Epidermal melanocyte (primary cell): Measurements from ENCODE around the gene HTR1B.

Experiments
- DNase-seq: peaks from one replicate; pipeline ENCODE4 v3.0.0; 2011; ENCODE audit warnings: low spot score; ENCODE audit not compliant: insufficient read length

Gene HTR1B, protein sequence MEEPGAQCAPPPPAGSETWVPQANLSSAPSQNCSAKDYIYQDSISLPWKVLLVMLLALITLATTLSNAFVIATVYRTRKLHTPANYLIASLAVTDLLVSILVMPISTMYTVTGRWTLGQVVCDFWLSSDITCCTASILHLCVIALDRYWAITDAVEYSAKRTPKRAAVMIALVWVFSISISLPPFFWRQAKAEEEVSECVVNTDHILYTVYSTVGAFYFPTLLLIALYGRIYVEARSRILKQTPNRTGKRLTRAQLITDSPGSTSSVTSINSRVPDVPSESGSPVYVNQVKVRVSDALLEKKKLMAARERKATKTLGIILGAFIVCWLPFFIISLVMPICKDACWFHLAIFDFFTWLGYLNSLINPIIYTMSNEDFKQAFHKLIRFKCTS

DNA sequence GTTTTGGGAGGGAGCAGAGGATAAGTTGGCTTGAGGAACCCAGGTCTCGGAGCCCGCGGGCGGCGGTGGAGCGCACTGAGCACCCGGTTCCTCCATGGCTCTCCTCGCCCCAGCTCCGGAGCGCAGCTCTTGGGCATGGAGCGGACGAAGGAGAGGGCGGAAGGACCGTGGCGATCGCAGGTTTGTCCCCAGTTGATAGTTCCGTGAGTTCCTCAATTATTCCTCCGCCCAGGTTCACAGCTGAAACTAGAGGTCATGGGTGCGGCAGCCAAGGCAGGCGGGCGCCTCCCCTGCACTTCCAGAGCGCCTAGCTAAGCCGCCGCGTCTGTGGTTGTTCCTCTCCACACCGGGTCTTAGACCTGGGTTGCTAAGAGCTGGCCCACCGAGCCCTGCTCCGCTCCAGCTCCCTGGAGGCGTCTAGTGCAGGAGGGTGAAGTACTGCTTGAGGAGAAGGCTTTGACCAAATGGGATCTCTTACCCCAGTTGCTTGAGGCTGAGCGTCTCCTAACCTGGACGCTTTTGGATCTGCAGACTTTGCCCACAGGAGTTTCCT is at the start of gene HTR1B:
Gene HTR1B, minus strand, starts transcription at position 184 of the 553 bp plus-strand sequence. Its CDS starts 88 bp downstream, at position 96.
- DNase-seq, result no peak

DNA sequence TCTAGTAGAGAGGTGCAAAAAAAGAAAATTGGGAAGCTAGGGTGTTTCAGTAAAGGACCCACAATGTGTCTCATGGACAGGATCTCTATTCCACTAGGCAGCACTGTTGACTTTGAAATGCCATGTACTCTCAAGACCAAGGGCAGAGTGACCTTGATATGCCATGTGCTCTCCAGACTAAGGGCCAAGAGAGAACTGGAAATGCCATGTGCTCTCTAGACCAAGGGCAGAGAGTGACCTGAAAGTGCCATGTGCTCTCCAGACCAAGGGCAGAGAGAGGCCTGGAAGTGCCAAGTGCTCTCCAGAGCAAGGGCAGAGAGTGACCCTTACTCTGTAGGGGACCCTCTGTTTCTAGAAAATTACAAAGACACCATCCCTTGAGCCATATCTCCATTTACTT is 49.3 kb upstream of the HTR1B start:
- DNase-seq, result no peak

DNA sequence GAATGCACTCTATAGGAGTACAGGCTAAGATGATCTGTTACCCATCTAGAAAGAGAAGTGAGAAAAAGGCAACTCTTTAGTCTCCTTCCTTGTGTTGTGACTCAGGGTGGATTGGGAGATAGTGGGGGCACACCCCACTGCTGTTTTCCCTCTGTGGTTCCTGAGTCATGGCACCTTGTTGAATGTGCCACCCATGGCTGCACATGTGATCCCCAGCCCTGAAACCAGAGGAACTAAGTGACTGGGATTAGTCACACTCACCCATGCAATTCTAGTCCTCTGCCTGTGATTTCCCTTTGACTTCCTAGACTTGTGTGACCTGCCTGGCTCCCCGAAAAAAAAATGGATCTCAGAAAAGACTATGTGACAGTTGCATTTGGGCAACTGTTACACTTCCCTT is 48.6 kb upstream of the HTR1B start:
- no peak for DNase-seq

DNA sequence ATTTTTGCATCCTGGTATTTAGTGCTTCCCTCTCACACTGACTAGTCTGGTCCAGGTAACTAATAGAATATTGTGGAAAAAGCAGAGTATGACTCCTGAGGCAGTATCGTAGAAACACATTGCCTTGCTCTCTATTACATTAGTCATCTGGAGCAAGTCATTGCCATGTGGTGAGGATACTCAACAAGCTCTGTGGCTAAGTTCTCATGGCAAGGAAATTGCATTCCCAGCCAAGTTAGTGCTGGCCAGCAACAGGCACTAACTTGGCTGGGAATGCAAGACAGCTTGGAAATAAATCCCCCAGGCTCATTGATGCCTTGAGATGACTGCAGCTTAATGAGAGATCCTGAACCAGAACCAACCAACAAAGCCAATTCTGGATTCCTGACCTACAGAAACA is 39.7 kb upstream of the HTR1B start:
- DNase-seq, result no peak

DNA sequence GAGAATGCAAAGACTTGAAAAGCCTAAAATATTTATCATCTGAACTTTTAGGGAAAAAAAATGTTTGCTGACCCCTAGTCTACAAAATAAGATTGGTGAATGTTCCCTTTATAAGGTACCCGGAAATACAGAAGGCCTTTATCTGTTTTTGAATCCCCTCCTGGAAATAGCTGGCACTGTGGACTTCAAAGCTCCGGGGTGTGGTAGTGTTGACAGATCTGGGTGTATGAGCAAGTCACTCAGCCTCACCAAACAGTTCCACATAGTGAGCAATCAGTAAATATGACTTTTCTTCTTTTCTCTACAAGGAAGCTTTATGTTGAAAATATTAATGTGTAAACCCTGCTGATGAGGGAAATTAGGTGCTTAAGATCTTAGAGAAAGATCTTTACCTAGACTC is 29.2 kb upstream of the HTR1B start:
- DNase-seq, result no peak

DNA sequence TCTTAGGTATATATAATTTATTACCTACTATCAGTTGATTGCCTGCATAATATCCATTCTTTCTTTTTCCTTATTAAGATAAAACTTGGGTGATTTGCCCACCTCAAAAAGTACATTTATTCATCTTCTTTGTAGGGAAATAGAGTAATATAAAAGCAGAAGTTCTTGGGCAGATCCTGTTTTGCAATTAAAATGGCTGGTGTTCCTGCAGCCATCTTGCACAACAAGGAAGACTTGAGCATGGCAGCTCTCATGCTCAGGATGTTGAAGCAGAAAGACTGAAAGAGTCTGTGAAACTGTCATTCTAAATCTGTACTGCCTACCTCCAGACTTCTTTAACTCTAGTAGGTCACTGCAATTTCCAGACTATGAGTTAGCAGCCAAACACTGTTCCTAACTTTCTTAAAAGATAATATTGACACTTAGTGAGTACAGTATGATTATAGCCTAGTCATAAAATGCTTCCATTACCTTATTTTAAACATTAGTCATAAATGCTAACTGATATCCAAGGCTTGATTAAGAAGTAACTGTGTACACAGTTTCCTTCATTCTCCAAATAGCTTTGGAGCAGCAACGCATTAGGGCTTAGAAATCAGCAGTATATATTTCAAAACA is 24.6 kb upstream of the HTR1B start:
- no peak for DNase-seq

DNA sequence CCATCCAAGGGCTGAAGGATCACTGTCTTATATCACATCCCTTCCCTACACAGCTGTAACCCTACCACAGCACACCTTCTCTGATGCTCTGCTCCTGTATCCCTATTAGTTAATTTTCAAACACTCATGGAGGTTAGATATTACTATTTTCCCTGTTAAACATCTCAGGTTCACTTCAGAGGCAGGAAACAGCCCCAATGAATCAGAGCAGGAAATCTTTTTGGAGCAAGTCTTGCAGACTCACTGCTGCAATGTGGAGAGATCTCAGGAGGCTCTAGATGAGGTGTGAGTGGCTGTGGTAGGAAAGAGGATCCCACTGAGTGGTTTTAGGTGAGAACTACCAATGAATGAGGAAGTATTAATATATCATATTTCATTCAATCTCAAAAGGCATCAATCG is 19.7 kb upstream of the HTR1B start:
- DNase-seq, result no peak

DNA sequence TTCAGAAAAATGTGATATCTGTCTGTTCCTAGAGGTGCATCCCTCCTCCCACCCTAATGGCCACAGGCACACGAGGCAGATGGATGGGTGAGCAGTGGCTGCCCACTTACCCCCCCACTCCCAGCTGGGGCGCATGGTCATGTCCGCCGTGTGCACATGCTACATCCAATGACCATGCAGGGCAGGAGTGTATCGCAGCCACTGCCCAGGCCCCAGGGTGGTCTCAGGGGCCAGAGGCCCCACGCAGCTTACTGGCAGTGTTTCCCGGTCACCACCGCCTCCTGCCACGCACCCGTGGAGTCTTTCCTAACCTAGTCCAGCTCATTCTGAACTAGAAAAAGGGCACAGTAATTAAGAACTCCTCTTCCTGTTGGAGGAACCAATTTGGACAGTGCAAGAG is 11.7 kb upstream of the HTR1B start:
- no peak for DNase-seq

DNA sequence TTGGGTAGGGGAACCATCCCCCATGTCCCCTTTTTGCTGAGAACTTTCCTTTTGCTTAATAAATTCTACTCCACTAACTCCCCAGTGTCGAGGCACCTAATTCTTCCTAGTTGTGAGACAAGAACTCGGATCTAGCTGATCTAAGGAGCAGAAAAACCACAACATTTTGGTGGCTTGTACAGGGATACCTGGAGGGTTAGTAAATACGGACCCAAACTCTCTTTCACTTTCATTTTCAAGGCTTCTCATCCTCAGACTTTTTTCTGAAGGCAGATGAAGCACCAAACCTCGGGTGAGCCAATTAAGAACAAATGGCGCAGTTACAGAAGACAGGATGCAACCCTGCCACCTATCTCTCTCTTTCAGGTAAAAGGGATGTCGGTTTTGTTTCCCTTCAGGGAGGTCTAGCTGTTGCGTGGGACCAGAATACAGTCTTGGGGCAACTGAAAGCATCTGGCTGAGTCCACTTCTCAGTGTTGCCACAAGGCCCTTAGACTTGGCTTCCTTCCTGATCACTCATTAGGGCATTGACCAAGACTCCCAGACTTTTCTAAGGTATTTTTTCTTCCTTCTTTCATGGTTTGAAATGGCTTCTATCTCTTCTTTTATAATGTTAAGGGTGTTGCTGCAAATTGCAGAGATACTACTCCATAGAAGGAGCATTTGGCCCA is 11.1 kb upstream of the HTR1B start:
- no peak for DNase-seq

DNA sequence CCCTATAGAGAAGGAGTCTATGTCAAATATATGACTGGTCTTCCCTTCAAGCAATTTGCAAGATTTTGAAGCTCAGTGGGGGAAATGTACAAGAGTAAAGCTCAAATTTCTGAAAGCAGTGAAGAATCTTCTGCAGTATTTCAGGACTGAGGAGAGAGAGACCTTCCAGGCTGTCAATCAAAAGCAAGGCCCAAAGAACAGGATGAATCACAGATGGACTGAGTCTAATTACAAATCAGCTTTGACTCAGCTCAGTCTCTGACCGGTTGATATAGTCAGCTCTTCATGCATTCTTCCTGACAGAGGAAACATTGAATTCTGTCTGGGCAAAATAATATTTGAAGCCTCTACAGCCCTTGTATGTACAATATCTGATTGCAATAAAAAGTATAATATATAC is 7.7 kb upstream of the HTR1B start:
- no peak for DNase-seq

DNA sequence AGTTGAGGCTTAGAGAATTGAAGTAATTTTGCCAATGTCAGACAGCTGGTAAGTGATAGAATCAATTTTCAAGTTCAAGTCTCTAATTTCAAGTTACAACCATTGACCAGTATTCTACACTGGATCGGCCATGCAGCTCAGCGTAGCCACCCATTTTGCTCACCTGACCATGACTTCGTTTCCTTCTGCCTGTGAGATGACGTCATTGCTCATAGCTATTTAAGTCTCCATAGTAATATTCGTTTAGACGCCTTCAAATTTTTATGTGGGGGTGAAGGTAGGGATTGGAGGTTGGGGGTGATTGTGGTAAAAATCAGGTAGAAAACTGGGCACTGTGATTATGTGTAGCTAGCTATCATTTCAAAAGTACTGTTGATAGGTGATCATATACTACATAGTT is 5.6 kb upstream of the HTR1B start:
- no peak for DNase-seq

DNA sequence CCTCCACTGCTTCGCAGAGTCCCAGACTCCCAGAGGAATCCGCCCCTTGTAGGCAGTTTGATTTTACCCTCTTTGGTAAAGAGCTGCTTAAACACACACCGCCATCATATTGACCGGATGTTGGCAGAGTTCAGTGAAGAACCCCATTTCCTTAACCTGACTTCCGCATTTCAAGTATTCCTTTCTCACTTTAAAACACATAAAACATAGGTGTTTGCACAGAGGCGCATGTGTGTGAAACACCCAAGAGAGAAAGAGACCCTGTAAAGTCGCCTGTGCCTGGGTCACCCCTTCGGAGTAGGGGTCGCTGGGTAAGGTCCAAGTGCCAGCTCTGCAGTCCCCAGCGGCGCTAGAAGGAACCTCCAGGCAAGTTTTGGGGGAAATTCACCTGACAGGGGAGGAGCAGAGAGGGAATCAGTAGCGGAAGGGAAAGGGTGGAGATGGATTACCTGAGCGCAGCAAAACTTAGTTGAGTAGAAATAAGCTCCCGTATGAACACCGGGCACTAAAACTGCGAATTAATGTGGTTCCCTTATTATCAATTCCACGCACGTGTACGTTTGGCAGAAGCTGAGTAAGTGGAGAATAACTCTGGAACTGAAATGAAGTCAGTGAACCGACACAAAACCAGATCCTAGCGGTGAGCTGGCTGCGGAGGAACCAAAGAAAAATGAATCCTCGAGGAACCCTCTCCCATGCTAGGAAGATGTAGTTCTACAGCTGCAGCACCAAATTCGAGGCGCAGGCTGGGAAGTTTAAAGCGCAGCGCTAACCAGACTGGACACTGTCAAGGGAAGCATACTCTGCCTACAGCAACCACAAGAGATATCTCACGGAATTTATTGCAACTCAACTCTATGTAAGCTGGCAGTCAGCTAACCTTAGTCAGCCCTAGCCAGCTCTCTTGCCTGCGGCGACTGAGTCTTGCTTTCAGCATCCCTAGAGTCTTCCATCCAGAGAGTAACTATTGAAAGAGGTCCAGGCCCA is 3.5 kb upstream of the HTR1B start:
- DNase-seq, result no peak

DNA sequence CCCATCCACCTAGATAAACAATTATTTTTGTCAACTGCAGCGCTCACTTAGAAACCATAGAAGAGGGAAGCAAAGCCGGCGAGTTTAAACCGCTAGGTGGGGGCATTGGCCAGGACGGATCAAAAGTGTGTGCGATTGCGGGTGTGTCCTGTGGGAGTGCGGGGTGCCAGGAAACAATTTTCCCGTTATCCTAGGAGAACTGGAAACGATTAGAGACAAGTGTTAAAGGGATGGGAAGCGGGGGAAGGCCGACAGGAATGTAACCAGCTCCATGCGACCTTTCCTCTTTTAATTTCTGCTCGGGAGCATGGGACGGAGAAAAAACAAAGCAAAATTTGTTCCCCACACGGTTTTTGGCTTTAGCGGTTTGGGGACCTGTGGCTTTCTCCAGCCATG is 2.8 kb upstream of the HTR1B start:
- DNase-seq, result peak; percentile 47

DNA sequence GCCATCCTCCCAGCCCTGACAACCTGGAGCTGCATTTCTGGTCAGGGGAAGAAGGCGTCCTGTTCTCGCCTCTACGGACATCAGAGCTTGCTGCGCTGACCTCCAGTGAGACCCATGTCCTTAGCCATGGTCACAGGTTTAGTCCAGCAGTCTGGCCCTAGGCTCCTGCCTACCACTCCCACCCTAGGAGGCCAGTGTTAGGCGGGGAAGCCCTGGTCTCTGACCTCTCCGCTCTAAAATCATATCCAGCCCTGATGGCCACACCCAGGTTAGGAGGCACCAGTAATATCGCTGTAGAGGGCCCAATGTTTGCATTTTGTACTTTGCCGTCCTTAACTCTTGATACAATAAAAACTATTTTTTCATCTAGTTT is 1.2 kb upstream of the HTR1B start:
- no peak for DNase-seq

DNA sequence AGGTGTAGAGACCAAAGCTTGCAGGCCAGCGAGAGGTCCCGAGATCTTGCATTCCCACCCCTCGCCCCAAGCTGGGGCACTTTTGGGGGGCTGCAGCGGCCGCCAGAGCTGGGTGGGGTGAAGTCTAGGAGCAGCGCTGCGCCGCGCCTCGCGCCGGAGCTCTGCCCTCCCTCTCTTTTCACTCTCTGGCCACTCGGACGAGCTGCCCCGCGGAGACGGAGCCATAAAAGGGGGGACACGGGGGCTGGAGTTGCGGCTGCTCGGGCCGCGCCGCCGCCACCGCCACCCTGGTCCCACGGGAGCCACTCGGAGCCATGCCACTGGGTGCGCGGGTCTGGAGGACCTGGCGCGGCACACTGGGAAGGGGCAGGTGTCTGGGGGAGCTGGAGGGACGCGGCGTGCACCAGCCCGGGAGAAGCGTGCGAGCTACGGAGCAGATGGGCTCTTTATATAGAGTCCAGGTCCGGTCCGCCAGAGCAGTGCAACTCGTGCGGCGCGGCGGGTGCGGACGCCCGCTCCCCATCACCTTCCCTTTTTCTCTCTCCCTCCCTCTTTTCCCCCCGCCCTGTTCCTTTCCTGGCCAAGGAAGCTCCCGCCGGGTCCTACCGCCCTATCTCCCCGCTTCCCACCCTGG is 687 bp upstream of the HTR1B start:
- DNase-seq, result no peak

DNA sequence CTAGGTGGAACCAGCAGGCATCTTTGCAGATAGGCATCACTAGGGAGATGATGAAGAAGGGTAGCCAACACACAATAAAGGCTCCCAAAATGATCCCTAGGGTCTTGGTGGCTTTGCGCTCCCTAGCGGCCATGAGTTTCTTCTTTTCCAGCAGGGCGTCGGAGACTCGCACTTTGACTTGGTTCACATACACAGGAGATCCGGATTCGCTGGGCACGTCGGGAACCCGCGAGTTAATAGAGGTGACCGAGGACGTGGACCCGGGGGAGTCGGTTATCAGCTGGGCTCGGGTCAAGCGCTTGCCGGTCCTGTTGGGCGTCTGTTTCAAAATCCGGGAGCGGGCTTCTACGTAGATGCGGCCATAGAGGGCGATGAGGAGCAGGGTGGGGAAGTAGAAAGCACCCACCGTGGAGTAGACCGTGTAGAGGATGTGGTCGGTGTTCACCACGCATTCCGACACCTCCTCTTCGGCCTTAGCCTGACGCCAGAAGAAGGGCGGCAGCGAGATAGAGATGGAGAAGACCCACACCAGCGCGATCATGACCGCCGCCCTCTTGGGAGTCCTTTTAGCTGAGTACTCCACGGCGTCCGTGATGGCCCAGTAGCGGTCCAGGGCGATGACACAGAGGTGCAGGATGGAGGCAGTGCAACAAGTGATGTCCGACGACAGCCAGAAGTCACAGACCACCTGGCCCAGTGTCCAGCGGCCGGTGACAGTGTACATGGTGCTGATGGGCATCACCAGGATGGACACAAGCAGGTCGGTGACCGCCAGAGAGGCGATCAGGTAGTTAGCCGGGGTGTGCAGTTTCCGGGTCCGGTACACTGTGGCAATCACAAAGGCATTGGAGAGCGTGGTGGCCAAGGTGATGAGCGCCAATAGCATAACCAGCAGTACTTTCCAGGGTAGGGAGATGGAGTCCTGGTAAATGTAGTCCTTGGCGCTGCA is 658 bp downstream of the HTR1B start:
- DNase-seq, result no peak

DNA sequence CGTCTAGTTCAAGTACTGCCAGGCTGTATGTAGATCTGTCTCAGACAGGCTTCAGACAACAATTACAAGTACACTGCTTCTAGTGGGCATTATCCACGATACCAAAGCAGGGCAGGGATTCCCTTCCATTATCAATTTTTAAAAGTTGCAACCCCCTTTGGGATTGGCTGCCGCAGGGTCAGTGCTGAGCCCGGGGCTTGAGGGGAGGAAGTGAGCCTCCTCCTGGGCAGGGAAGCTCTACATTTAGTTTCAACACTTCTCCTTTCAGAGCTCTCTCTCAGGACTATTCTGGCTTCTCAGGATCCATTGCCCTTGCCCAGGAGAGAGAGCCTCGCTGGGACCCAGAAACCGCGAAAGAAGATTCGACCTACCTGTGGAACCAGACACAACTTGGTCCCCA is 1.5 kb downstream of the HTR1B start:
- DNase-seq, result no peak

DNA sequence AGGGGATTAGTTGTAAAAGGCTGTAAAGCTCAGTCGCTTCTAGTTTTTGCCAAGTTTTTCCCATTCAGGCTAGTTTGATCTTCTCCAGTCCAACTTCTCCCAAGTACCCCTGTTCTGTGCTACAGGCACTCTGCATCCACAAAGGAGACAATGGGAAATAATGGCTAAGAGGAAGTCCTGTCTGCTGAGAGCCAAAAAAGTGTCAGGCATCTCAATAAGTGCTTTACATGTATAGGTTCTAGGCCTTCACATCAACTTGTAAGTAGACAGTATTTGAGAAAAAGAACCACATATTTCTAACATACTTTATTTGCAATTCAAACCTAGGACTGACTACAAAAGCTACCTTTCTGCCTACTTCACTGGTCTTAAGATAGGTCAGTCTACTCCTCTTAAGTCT is 4.9 kb downstream of the HTR1B start:
- DNase-seq, result no peak

DNA sequence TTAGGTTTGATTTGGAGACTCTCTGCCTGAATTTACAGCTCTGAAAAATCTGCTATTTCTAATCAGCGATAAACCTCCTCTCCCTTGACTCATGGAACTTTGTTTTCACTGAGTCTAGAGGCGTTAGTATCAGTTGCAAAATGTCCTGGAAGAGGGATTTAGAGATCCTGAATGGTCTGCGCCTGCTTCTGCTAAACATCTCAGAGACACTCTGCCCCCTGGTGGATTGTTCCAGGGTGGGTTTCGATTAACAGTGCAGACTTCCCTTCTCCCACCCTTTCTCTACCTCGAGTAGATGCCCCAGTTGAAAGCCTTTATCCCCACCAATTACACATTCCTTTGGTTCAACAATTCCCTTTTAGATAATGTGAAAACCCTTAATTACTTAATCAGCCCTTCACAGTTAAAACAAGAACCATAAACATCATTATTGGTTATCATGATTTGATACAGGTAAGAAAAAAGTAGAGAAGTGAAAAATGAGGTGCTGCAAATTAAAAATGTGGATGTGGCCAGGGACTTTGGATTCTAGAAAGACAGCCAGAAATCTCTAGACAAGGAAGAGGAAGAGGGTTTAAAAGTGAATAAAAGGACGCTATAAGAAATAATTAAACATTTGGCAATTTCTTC is 5.5 kb downstream of the HTR1B start:
- DNase-seq, result peak; percentile 77
